HG03060 (cell line): ENCODE data around the gene GPRASP3.
A peak's percentile ranks its signal among the peaks of the same experiment; 100 is the strongest.

ENCODE experiments used
- ATAC-seq: cut with Tn5 transposase; IDR thresholded peaks from one replicate; pipeline ENCODE4 v1.9.1; 2021; ENCODE audit warnings: low read depth, moderate number of reproducible peaks; ENCODE audit not compliant: unreplicated experiment

The GPRASP3 gene

DNA sequence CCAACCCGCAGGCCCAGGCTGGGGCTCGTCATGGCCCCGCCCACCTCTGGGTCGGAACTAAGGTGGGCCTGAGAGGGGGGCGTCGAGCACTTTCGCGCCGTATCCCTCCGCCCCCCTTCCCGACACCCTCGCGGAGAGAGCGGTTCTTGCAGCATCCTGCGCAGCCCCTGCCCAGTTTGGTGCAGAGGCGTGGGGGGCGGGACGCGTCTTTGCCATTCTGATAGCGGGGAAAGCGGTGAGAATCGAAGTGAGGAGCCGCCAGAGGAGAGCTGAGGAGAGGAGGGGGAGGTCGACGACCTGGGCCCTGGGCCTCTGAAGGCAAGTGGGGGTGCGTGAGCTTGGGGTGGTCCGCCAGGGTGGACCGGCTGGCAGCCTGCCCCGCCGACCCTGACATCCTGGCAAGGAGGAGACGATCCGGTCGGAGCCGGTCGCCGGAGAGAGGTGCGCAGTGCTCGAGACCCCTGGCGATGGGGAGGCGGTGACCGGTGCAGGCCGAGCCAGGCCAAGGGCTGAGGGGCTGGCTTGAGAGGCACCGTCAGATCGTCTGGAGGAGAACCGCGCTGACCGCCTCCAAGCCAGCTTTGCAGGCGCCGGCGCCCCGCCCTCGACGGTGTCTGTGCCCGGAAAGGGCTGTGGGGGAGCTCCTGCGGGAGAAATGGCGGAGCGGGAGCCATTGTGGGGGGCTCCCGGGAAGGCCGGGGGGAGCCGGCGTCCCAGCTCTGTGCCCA lies 25.5 kb downstream of the GPRASP3 start:
- ATAC-seq: no peak

DNA sequence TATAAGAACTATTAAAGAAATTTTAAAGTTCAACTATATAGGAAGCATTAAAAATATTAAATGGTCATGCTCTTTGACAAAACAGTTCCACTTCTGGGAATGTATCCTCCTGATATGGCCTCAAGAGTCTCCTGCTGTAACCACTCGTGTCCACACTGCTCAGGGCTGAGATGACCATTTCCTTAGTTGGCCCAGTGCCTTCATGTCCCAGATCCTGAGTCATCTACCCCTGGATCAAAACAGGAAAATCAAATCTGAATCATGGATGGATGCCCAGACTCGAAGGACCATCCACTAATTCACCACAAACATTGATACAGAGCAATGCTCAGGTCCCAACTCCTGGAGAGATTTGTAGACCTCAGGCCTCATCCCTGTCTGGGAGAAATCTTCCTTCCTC lies 44.7 kb downstream of the GPRASP3 start:
- no peak for ATAC-seq

GRCh38 chrX:102765809-102766208 lies 45.3 kb downstream of the GPRASP3 start:
- no peak for ATAC-seq

- ATAC-seq: no peak
Measured at GRCh38 chrX:102767287-102767686, 46.7 kb downstream of the GPRASP3 start.

DNA sequence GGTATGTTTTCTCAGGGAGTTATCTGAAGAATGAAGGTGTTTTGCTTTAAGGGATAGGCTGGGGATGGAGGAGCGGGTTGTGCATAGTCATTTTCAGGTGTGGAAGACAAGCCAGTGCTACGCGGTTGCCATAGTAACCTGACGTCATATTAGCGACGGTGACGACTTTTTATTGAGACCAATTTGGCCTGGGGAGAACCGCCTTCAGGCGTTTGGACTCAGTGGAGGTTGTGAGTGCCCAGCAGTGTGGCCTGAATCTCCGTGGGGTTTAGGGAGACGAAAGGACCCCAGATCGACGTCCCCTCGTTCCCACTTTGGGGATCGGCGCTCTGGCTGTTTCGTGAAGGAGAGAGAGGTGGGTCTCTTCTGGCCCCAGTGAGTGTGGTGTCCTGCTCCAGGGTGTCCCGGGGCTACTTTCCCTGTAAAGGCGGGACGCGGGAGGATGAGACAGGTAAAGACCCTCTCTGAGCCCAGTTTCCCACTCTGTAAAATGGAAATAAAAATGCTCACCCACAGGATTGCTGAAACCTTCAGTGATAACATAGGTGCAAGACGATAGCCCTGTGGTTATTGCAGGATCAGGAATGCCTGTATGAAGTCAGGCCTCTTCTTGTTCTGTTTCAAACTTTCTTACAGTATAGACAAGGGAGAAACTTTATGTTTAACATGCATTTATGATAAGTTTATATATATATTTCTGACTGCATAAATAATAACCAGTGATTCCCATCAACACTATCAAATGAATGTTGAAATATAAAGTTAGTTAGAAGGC lies 48.6 kb downstream of the GPRASP3 start:
- ATAC-seq: peak; percentile 93
